IMR-90 (cell line): ENCODE data around the gene TMIGD1. TPM values are rescaled to one million over a fixed set of nuclear protein-coding genes. Genes with fewer than 3 reads are reported as not detected.

Experiments
- ATAC-seq: fragments of 200-7000 bp; cut with Tn5 transposase; 2 replicates; pipeline ENCODE4 v1.9.1; 2020; ENCODE audit warnings: low read depth, mild to moderate bottlenecking, moderate library complexity
- BruUV-seq: library from RNA; stranded (reverse); fragments of 400-500 nt; replicated peaks from 2 replicates; lab custom pipeline; 2021; lab: Mats Ljungman, UMichigan
- CTCF ChIA-PET: fragments of 300-600 bp; formaldehyde crosslinking; extraction: SDS; loops from one replicate; lab custom pipeline; 2021; ENCODE audit warnings: antibody characterized with exemption; lab: Yijun Ruan, JAX
- POLR2A ChIA-PET: fragments of 300-600 bp; sonication (Branson Sonifier 250); formaldehyde crosslinking; loops from one replicate; lab custom pipeline; 2022; ENCODE audit warnings: antibody characterized with exemption; ENCODE audit not compliant: unreplicated experiment; lab: Charles Lee
- DNase-seq: peaks from one replicate; pipeline ENCODE4 v3.0.0; 2013
- H2AFZ ChIP-seq: replicated peaks from 2 replicates; pipeline ENCODE3; 2013; ENCODE audit warnings: low read length, mild to moderate bottlenecking; ENCODE audit not compliant: poor library complexity
- H2AK5ac ChIP-seq: 2 replicates; pipeline ENCODE4 v1.6.1; 2013; ENCODE audit warnings: low read depth, low read length, inconsistent platforms
- H2AK9ac ChIP-seq: replicated peaks from 2 replicates; pipeline ENCODE3; 2013; ENCODE audit warnings: mild to moderate bottlenecking, low read depth, low read length, moderate library complexity; ENCODE audit not compliant: poor library complexity
- H2BK120ac ChIP-seq: 2 replicates; pipeline ENCODE4 v1.6.1; 2013; ENCODE audit warnings: low read depth, low read length, inconsistent platforms
- H2BK15ac ChIP-seq: 3 replicates; pipeline ENCODE4 v1.6.1; 2013; ENCODE audit warnings: low read depth, low read length, inconsistent platforms
- H2BK20ac ChIP-seq: 2 replicates; pipeline ENCODE4 v1.6.1; 2013; ENCODE audit warnings: low read depth, mild to moderate bottlenecking, inconsistent platforms, low read length, moderate library complexity
- H2BK5ac ChIP-seq: 2 replicates; pipeline ENCODE4 v1.6.1; 2013; ENCODE audit warnings: mild to moderate bottlenecking, low read depth, low read length, inconsistent platforms; ENCODE audit not compliant: poor library complexity, severe bottlenecking
- H3K14ac ChIP-seq: replicated peaks from 2 replicates; pipeline ENCODE4 v1.6.1; 2013; ENCODE audit warnings: low read depth, low read length, inconsistent platforms
- H3K18ac ChIP-seq: 2 replicates; pipeline ENCODE4 v1.6.1; 2013; ENCODE audit warnings: low read depth, low read length, control low read depth
- H3K23ac ChIP-seq: 2 replicates; pipeline ENCODE4 v1.6.1; 2013; ENCODE audit warnings: low read depth, low read length, inconsistent platforms
- H3K27ac ChIP-seq: 2 replicates; pipeline ENCODE4 v1.5.1; 2013; ENCODE audit warnings: mild to moderate bottlenecking, control low read depth, low read length; ENCODE audit not compliant: insufficient read depth
- H3K27me3 ChIP-seq: 2 replicates; pipeline ENCODE4 v1.6.1; 2013; ENCODE audit warnings: low read length; ENCODE audit not compliant: control insufficient read depth, insufficient read depth
- H3K36me3 ChIP-seq: 2 replicates; pipeline ENCODE4 v1.6.1; 2013; ENCODE audit warnings: low read length, mixed read lengths; ENCODE audit not compliant: control insufficient read depth, insufficient read depth
- H3K4ac ChIP-seq: 2 replicates; pipeline ENCODE4 v1.6.1; 2013; ENCODE audit warnings: low read depth, low read length, inconsistent platforms
- H3K4me1 ChIP-seq: 2 replicates; pipeline ENCODE4 v1.6.1; 2013; ENCODE audit warnings: low read length, mixed read lengths; ENCODE audit not compliant: control insufficient read depth, insufficient read depth
- H3K4me2 ChIP-seq: 2 replicates; pipeline ENCODE4 v1.6.1; 2013; ENCODE audit warnings: low read depth, mild to moderate bottlenecking, control low read depth, low read length, moderate library complexity
- H3K4me3 ChIP-seq: 2 replicates; pipeline ENCODE4 v1.5.1; 2013; ENCODE audit warnings: low read depth, mild to moderate bottlenecking, control low read depth, low read length, moderate library complexity; ENCODE audit not compliant: insufficient read depth
- H3K56ac ChIP-seq: 2 replicates; pipeline ENCODE4 v1.6.1; 2013; ENCODE audit warnings: low read length, inconsistent platforms; ENCODE audit not compliant: insufficient read depth; ENCODE audit errors: extremely low read depth
- H3K79me1 ChIP-seq, 2 experiments: 2 replicates each; pipeline ENCODE4 v1.6.1; 2013; ENCODE audit warnings: low read length in 2 of 2, inconsistent platforms in 1 of 2, low read depth in 1 of 2
- H3K9ac ChIP-seq: 2 replicates; pipeline ENCODE4 v1.6.1; 2013; ENCODE audit warnings: low read depth, low read length, control low read depth
- H3K9me1 ChIP-seq: 2 replicates; pipeline ENCODE4 v1.6.1; 2013; ENCODE audit warnings: low read length, inconsistent platforms; ENCODE audit not compliant: insufficient read depth
- H3K9me3 ChIP-seq: 2 replicates; pipeline ENCODE4 v1.6.1; 2013; ENCODE audit warnings: low read length; ENCODE audit not compliant: control insufficient read depth, insufficient read depth
- H4K20me1 ChIP-seq: 2 replicates; pipeline ENCODE4 v1.6.1; 2013; ENCODE audit warnings: low read length, inconsistent platforms; ENCODE audit not compliant: insufficient read depth
- H4K5ac ChIP-seq: 2 replicates; pipeline ENCODE4 v1.6.1; 2013; ENCODE audit warnings: mild to moderate bottlenecking, low read depth, low read length, control low read depth
- H4K8ac ChIP-seq, 2 experiments: 2 replicates each; pipeline ENCODE4 v1.6.1; 2013; ENCODE audit warnings: low read depth in 2 of 2, low read length in 2 of 2, control low read depth in 1 of 2, inconsistent platforms in 1 of 2
- H4K91ac ChIP-seq: 2 replicates; pipeline ENCODE4 v1.6.1; 2013; ENCODE audit warnings: low read depth, low read length, inconsistent platforms; ENCODE audit not compliant: insufficient read depth
- BHLHE40 ChIP-seq: fragments of 150-350 bp; IDR thresholded peaks from 2 replicates; pipeline ENCODE4 v1.6.1; 2016; ENCODE audit warnings: mild to moderate bottlenecking, low read depth, low read length
- CEBPB ChIP-seq: IDR thresholded peaks from 2 replicates; pipeline ENCODE4 v1.6.1; 2012; ENCODE audit warnings: low read depth, low read length, improper control_type of control experiment
- CHD1 ChIP-seq: IDR thresholded peaks from 2 replicates; pipeline ENCODE4 v1.6.1; 2012; ENCODE audit warnings: low read depth, low read length, improper control_type of control experiment
- ELK1 ChIP-seq: fragments of 150-350 bp; IDR thresholded peaks from 2 replicates; pipeline ENCODE4 v1.6.1; 2016; ENCODE audit warnings: low read depth, mild to moderate bottlenecking, low read length, moderate library complexity, borderline replicate concordance
- FOS ChIP-seq: fragments of 150-350 bp; IDR thresholded peaks from 2 replicates; pipeline ENCODE4 v1.6.1; 2016; ENCODE audit warnings: low read depth, low read length
- MAFK ChIP-seq: IDR thresholded peaks from 2 replicates; pipeline ENCODE4 v1.6.1; 2012; ENCODE audit warnings: low read depth, low read length, improper control_type of control experiment
- MAZ ChIP-seq: IDR thresholded peaks from 2 replicates; pipeline ENCODE4 v1.6.1; 2012; ENCODE audit warnings: low read depth, mild to moderate bottlenecking, low read length, improper control_type of control experiment, moderate library complexity, borderline replicate concordance
- MXI1 ChIP-seq: IDR thresholded peaks from 2 replicates; pipeline ENCODE4 v1.6.1; 2012; ENCODE audit warnings: low read depth, mild to moderate bottlenecking, low read length, moderate library complexity, borderline replicate concordance
- NFE2L2 ChIP-seq: fragments of 150-350 bp; IDR thresholded peaks from 2 replicates; pipeline ENCODE4 v1.6.1; 2016; ENCODE audit warnings: low read depth, mild to moderate bottlenecking, low read length
- POLR2A ChIP-seq: IDR thresholded peaks from 2 replicates; pipeline ENCODE4 v1.6.1; 2012; ENCODE audit warnings: mild to moderate bottlenecking, low read depth, low read length
- RAD21 ChIP-seq: IDR thresholded peaks from 2 replicates; pipeline ENCODE4 v1.6.1; 2012; ENCODE audit warnings: low read length, improper control_type of control experiment
- RCOR1 ChIP-seq: IDR thresholded peaks from 2 replicates; pipeline ENCODE4 v1.6.1; 2012; ENCODE audit warnings: mild to moderate bottlenecking, low read length, improper control_type of control experiment; ENCODE audit not compliant: insufficient replicate concordance
- SMC3 ChIP-seq: fragments of 150-350 bp; IDR thresholded peaks from 2 replicates; pipeline ENCODE4 v1.6.1; 2016; ENCODE audit warnings: low read depth, mild to moderate bottlenecking, antibody characterized with exemption, low read length, moderate library complexity
- USF2 ChIP-seq: fragments of 150-350 bp; IDR thresholded peaks from 2 replicates; pipeline ENCODE4 v1.6.1; 2017; ENCODE audit warnings: mild to moderate bottlenecking, antibody characterized with exemption, low read length, low read depth
- WGBS, 2 experiments: methylation state at CpG; one replicate each; pipeline versions ENCODE4 v1.1.5 to v1.1.7; 2013; ENCODE audit warnings: missing lambda C conversion rate in 2 of 2; ENCODE audit not compliant: insufficient read length in 1 of 2; ENCODE audit errors: extremely low coverage in 2 of 2; 5-methylcytosine and 5-hydroxymethylcytosine counted together
- dilution Hi-C: fragments of 300-500 bp; cut with HindIII; formaldehyde crosslinking; loops from one replicate; pipeline ENCODE4 v1.14.3; 2018; ENCODE audit warnings: low sequenced_read_pairs; ENCODE audit not compliant: unreplicated experiment
- in situ Hi-C: fragments of 300-500 bp; cut with MboI; formaldehyde crosslinking; loops from 3 replicates; pipeline ENCODE4 v1.14.3; 2019; ENCODE audit warnings: low sequenced_read_pairs, inconsistent platforms, mixed read lengths
- intact Hi-C: fragments of 100-400 bp; cut with micrococcal nuclease; formaldehyde crosslinking; loops from 2 replicates; pipeline ENCODE4 v1.10.0; 2022
- polyA plus RNA-seq, 3 experiments: library from polyadenylated mRNA; depleted of rRNA; stranded (reverse); fragments of >200 nt; gene quantifications; 2 replicates each; pipeline ENCODE4 v1.2.3, GENCODE V29; 2012; ENCODE audit warnings: low replicate concordance in 1 of 3
- total RNA-seq: library from RNA; depleted of rRNA; stranded (reverse); fragments of >200 nt; gene quantifications from 2 replicates; pipeline ENCODE4 v1.2.3, GENCODE V29; 2012

The TMIGD1 gene
- total and polyA plus RNA-seq, 2 of the 4 experiments (the other 2 are of a cell fraction): not detected

- TF ChIP-seq BHLHE40: no peak
Measured at GRCh38 chr17:30380643-30381339, 46.9 kb upstream of the TMIGD1 start (continued).

GRCh38 chr17:30379903-30380381 is 46.1 kb upstream of the TMIGD1 start:
- no peaks in the 10 kb centered on the region for H3K9me3 ChIP-seq
- peak overlapping the region; percentile 89 for H3K9ac ChIP-seq
- no peaks in the 10 kb centered on the region for H3K36me3 ChIP-seq
- intact Hi-C loops: loop anchor here (5.0 kb wide), 1 partner anchor 88 kb away; the partner anchor contains the start of gene BLMH
- peak overlapping the region; percentile 44 for H3K14ac ChIP-seq
- in situ Hi-C loops: no loop called here
- peak overlapping the region; percentile 25; the same call in 1 of the 2 replicates for H3K56ac ChIP-seq
- peak overlapping the region; percentile 66 for H3K4me3 ChIP-seq
- peak overlapping the region; percentile 8; the same call in 1 of the 2 replicates for H3K27ac ChIP-seq
- H3K27me3 ChIP-seq: no peaks in the 10 kb centered on the region
- H4K91ac ChIP-seq: no peak overlapping the region; the same call in 1 of the 2 replicates
- H2AK9ac ChIP-seq: peak overlapping the region; percentile 73
- H3K4ac ChIP-seq: peak overlapping the region; percentile 62; the same call in 1 of the 2 replicates
- H2AFZ ChIP-seq: peak overlapping the region; percentile 93
- H4K8ac ChIP-seq: 0 out of 4 replicates have a peak overlapping the region, but pooled peaks of 1 of the 2 experiments have one; percentile 13
- H2BK15ac ChIP-seq: no peak overlapping the region
- ATAC-seq (no peak), DNase-seq (no peak)
- H3K4me1 ChIP-seq: peaks cover 15% of the 10 kb centered on the region
- H4K20me1 ChIP-seq: peaks cover 20% of the 10 kb centered on the region; the same call in 1 of the 2 replicates
- no peak overlapping the region for H2BK20ac ChIP-seq
- BruUV-seq: no TSS peak
- peaks cover 12 to 33% of the 10 kb centered on the region in 2 experiments for H3K79me1 ChIP-seq
- no peak overlapping the region for H2BK5ac ChIP-seq
- CTCF ChIA-PET: interaction anchor here (0.7 kb wide), 2 partner anchors 18 to 218 kb away, joined by 3 to 4 read pairs; no protein-coding TSS in a partner anchor
- peak overlapping the region; percentile 99 for H3K4me2 ChIP-seq
- H4K5ac ChIP-seq: no peak overlapping the region
- 0 out of 2 replicates have a peak overlapping the region, but pooled peaks have one; percentile 4 for H2AK5ac ChIP-seq
- no CpG with 5 or more reads among the region's 5 CpGs for WGBS, 2 experiments
- H3K18ac ChIP-seq: no peak overlapping the region
- H3K9me1 ChIP-seq: peaks cover 10% of the 10 kb centered on the region
- H3K23ac ChIP-seq: peak overlapping the region; percentile 65
- H2BK120ac ChIP-seq: no peak overlapping the region
- POLR2A ChIA-PET: no interaction called here
- dilution Hi-C loops: no loop called here
- TF ChIP-seq RAD21 (no peak), MAFK (no peak), POLR2A (no peak), USF2 (no peak), CEBPB (no peak), FOS (no peak), BHLHE40 (no peak), ELK1 (no peak), MXI1 (no peak), RCOR1 (no peak), CHD1 (no peak), NFE2L2 (no peak), SMC3 (no peak), MAZ (no peak)
